Large intestine (tissue), 3 donors: ENCODE data around the gene ABL1. TPM values are rescaled to one million over a fixed set of nuclear protein-coding genes. Genes with fewer than 3 reads are reported as not detected.

ENCODE experiments used
- DNase-seq, 2 donors: peaks; one replicate each; pipeline versions ENCODE4 v3.0.0 to v3.0.0-alpha.2; 2013
- H3K27ac ChIP-seq: one replicate; pipeline ENCODE4 v1.5.1; 2013; ENCODE audit warnings: low read length
- H3K27me3 ChIP-seq: 2 replicates; pipeline ENCODE4 v1.6.1; 2013; ENCODE audit warnings: low read length; ENCODE audit not compliant: control insufficient read depth, insufficient read depth
- H3K36me3 ChIP-seq: 2 replicates; pipeline ENCODE4 v1.6.1; 2013; ENCODE audit warnings: low read length; ENCODE audit not compliant: control insufficient read depth, insufficient read depth
- H3K4me1 ChIP-seq: one replicate; pipeline ENCODE4 v1.6.1; 2013; ENCODE audit warnings: low read length; ENCODE audit not compliant: control insufficient read depth, insufficient read depth
- H3K4me3 ChIP-seq: one replicate; pipeline ENCODE4 v1.5.1; 2013; ENCODE audit warnings: low read length
- H3K9me3 ChIP-seq: one replicate; pipeline ENCODE4 v1.6.1; 2013; ENCODE audit warnings: mild to moderate bottlenecking, low read depth, low read length, moderate library complexity; ENCODE audit not compliant: control insufficient read depth
- WGBS: methylation state at CpG from one replicate; pipeline ENCODE4 v1.1.5; 2013; ENCODE audit warnings: low lambda C conversion rate; ENCODE audit not compliant: insufficient coverage; 5-methylcytosine and 5-hydroxymethylcytosine counted together
- polyA plus RNA-seq: library from polyadenylated mRNA; unstranded; fragments of 120-200 nt; gene quantifications from one replicate; pipeline ENCODE4 v1.2.1, GENCODE V29; 2013

ABL1 gene
- polyA plus RNA-seq, 1 donor: 50.9 TPM

DNA sequence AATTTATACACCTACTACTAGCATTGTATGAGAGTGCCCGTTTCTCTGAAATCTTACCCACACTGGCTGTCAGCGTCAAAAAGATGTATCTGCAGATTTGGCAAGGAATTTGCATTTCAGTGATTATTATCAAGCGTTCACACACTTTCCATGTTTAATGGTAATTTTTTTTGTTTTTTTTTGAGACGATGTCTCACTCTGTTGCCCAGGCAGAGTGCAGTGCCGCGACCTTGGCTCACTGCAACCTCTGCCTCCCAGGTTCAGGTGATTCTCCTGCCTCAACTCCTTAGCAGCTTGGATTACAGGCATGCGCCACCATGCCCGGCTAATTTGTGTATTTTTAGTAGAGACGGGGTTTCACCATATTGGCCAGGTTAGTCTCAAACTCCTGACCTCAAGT lies 14.3 kb downstream of the ABL1 start:
- H3K4me3 ChIP-seq: no peak overlapping the region
- H3K27me3 ChIP-seq: no peaks in the 10 kb centered on the region
- H3K27ac ChIP-seq: no peak overlapping the region
- DNase-seq: no peak
- 73% methylated on average over 2 of the region's 9 CpGs for WGBS
- no peaks in the 10 kb centered on the region for H3K9me3 ChIP-seq
- H3K36me3 ChIP-seq: peaks cover 5% of the 10 kb centered on the region
- peaks cover 7% of the 10 kb centered on the region for H3K4me1 ChIP-seq

DNA sequence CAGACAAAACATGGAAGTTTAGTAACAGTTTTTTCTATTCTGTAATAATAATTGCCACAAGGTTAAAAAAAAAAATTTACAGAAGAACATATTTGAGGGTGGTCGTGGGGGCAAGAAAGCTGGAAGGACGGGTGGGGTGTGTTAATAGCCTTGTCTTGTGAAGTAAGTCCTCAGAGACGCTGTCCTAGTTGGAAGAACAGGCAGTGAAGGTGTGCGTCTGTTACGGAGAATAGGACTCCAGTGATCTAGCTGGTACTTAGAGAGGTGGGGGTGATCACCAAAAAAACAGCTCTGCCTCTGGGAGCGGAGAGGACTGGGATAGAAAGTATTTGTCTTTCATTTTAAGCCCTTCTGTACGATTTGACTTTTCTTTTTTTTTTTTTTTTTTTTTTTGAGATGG lies 17.7 kb downstream of the ABL1 start:
- Histone ChIP-seq H3K27me3 (no peaks in the 10 kb centered on the region), H3K9me3 (no peaks in the 10 kb centered on the region), H3K4me3 (no peak overlapping the region), H3K36me3 (peaks cover 28% of the 10 kb centered on the region), H3K4me1 (peaks cover 2% of the 10 kb centered on the region), H3K27ac (no peak overlapping the region)
- WGBS: no CpG with 5 or more reads among the region's 7 CpGs
- DNase-seq: no peak

DNA sequence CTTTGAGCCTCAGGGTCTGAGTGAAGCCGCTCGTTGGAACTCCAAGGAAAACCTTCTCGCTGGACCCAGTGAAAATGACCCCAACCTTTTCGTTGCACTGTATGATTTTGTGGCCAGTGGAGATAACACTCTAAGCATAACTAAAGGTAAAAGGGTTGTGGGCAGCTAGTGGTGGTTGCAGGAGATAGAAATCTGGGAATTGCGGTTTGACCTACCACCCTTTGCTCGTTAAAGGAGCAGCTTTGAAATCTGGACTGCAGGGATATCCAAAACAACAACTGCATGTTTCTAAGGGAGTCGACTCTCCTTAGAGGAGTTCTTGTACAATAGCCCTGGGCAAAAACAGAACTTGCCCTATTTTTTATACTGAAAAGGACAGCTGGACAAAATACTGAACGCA lies 19.0 kb downstream of the ABL1 start:
- H3K27ac ChIP-seq: no peak overlapping the region
- H3K27me3 ChIP-seq: no peaks in the 10 kb centered on the region
- no peaks in the 10 kb centered on the region for H3K9me3 ChIP-seq
- no peaks in the 10 kb centered on the region for H3K4me1 ChIP-seq
- 80% methylated on average over 1 of the region's 8 CpGs for WGBS
- H3K36me3 ChIP-seq: peaks cover 40% of the 10 kb centered on the region
- DNase-seq: no peak
- no peak overlapping the region for H3K4me3 ChIP-seq

DNA sequence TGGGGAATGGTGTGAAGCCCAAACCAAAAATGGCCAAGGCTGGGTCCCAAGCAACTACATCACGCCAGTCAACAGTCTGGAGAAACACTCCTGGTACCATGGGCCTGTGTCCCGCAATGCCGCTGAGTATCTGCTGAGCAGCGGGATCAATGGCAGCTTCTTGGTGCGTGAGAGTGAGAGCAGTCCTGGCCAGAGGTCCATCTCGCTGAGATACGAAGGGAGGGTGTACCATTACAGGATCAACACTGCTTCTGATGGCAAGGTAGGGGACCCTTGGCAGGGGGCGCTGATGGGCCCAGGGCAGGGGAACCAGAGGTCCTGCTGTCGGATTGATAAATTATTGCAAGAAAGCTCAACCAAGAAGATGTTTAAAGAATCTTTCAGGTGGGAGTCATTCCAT lies 19.8 kb downstream of the ABL1 start:
- no peak for DNase-seq
- Histone ChIP-seq H3K9me3 (no peaks in the 10 kb centered on the region), H3K4me3 (no peak overlapping the region), H3K4me1 (no peaks in the 10 kb centered on the region), H3K36me3 (peaks cover 41% of the 10 kb centered on the region), H3K27me3 (no peaks in the 10 kb centered on the region), H3K27ac (no peak overlapping the region)
- WGBS: no CpG with 5 or more reads among the region's 9 CpGs

DNA sequence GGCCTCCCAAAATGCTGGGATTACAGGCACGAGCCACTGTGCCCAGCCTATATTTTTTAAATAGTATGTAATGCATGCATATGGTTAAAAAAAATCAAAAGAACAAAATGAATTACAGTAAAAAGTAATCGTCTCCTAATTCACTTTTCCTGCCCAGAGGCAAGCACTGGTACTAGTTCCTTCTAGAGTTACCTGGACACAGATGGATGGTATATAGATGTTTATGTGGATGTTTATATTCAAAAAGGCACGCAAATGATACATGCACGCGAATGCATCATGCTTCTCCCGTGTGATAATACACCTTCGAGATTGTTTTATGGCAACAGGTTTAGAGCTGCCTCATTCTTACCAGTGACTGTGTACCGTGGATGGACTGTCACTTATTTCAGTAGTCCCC lies 21.4 kb downstream of the ABL1 start:
- no peaks in the 10 kb centered on the region for H3K9me3 ChIP-seq
- H3K4me3 ChIP-seq: no peak overlapping the region
- H3K4me1 ChIP-seq: peaks cover 12% of the 10 kb centered on the region
- no peak for DNase-seq
- H3K36me3 ChIP-seq: peaks cover 54% of the 10 kb centered on the region
- no peak overlapping the region for H3K27ac ChIP-seq
- WGBS: 93% methylated on average over 2 of the region's 8 CpGs
- H3K27me3 ChIP-seq: no peaks in the 10 kb centered on the region

DNA sequence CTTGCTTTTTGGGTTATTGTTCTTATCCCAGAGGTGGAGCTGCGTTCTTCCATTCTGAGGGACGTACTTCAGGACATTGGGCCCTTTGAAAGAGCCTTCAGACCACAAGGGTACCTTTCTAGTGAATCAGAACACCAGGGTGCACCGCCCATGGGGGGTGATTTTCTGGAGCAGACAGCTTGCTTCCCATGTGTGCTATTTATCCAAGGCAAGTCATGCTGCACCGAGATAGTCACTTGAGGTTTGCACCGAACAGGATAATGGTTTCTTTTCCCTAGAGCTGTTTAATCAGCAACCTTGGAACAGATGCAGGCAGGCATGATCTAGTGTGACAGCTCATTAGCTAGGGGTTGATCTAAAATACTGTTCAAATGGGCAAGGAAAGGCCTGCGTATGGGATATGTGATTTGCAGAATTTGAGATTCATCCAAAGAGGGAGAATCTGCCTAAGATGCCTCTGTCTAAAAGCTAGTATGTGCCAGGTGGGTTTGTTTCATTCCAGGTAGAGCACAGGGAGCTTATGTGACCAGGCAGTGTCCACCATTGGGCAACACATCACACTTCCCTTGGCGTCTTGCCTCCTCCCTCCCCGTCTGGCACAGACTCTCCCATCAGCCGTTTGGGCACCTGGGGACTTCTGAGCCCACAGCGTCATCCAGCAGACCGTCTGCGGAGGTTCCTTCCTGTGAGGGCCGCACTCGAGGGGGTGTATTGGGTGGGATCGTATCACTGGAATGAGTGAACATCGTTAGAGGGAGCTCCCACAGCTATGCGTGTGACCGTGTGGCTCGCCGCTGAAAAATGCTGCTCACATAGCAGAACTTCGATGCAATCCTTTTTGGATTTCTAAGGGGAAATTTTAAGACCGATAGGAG lies 23.0 kb downstream of the ABL1 start:
- no peaks in the 10 kb centered on the region for H3K27me3 ChIP-seq
- H3K9me3 ChIP-seq: no peaks in the 10 kb centered on the region
- H3K27ac ChIP-seq: no peak overlapping the region
- WGBS: no CpG with 5 or more reads among the region's 22 CpGs
- H3K36me3 ChIP-seq: peaks cover 69% of the 10 kb centered on the region
- H3K4me3 ChIP-seq: no peak overlapping the region
- DNase-seq: no peak
- peaks cover 21% of the 10 kb centered on the region for H3K4me1 ChIP-seq

DNA sequence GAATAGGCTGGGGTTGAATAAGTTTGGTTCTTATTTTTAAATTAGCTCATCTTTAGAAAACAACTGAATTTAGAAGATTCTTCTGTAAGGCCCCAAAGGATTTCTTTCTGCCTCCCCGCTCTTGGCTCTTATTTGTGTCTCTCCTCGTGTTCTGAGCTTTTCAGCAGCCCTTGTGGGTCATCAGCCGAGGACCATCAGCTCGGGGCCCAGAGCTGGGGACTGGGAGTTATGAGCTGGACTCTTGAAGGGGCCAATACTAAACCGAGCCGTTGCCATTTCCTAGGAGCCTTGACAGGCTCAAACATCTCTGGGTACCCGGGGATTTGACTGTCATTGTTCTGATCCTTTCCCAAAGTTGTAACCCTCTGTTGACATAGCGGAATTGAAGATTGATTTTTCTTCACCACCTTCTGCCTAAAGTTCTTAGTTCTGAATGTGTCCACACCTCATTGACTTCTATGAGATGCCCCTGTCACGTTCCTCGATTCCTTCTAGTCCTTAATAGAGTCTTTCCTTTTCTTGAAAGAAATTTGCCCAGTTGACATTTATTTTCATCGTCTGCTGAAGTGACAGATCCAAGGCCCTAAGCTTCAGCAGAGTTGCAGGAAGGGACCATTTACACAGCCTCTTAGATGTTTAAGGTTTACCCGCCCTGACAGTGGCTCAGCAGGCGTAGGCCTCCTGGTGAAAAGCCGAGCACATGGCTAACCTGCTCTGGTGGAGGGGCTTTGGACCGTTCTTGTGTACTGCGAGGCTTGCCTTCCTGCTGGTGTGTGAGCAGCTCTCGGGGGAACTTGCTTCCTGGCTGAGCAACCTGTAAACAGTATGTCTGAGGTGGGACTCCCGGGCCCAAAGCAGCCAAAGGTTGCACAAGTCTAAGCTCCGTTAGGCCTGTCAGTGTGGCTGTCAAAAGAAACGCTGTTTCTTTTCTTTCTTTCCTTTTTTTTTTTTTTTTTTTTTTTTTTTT lies 24.0 kb downstream of the ABL1 start:
- Histone ChIP-seq H3K4me1 (peaks cover 29% of the 10 kb centered on the region), H3K27me3 (no peaks in the 10 kb centered on the region), H3K36me3 (peaks cover 73% of the 10 kb centered on the region), H3K27ac (no peak overlapping the region), H3K9me3 (no peaks in the 10 kb centered on the region), H3K4me3 (no peak overlapping the region)
- 100% methylated on average over 1 of the region's 20 CpGs for WGBS
- no peak for DNase-seq

DNA sequence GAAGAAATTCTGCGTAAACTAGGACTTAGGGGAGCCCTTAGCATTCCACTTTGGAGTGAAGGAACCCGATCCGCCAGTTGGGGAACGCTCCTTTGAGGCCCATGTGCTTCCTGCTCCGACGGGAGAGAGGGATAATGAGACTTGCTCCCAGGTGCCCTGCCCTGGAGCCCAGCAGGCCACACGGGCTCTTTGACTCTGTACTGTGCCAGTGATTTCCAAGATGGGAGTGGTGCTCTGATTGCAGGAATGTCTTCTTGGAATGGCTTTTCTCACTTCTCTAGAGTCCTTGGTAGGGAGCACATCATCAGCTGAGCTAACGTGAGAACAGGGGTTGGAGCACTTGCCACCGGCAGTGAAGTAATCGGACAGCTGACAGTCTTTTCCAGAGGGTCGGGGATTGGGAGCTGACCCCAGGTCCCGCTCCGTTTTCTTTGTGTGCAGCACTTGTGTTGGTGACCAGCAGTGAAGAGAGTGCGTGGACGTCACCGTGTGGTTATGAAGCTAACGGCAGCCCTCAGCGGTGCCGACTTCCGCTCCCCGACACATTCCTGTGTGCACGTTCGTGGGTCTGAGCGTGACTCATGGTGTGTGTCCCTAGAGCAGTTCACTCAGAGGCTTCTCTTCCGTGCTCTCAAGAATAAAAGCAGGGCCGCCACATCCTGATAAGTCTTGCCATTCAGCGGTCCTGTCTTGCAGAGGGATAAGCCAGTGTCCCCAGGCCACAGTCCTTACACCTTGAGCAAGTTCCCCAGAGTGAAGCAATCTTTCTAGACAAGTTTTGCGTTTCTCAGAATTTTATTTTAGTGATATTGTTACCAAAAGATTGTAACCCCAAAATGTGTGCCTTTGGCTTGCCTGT lies 25.6 kb downstream of the ABL1 start:
- peaks cover 29% of the 10 kb centered on the region for H3K4me1 ChIP-seq
- peak overlapping the region; percentile 35 for H3K27ac ChIP-seq
- H3K36me3 ChIP-seq: peaks cover 70% of the 10 kb centered on the region
- WGBS: no CpG with 5 or more reads among the region's 28 CpGs
- H3K27me3 ChIP-seq: no peaks in the 10 kb centered on the region
- no peak overlapping the region for H3K4me3 ChIP-seq
- peak; percentile 77 to 81 for DNase-seq
- no peaks in the 10 kb centered on the region for H3K9me3 ChIP-seq

DNA sequence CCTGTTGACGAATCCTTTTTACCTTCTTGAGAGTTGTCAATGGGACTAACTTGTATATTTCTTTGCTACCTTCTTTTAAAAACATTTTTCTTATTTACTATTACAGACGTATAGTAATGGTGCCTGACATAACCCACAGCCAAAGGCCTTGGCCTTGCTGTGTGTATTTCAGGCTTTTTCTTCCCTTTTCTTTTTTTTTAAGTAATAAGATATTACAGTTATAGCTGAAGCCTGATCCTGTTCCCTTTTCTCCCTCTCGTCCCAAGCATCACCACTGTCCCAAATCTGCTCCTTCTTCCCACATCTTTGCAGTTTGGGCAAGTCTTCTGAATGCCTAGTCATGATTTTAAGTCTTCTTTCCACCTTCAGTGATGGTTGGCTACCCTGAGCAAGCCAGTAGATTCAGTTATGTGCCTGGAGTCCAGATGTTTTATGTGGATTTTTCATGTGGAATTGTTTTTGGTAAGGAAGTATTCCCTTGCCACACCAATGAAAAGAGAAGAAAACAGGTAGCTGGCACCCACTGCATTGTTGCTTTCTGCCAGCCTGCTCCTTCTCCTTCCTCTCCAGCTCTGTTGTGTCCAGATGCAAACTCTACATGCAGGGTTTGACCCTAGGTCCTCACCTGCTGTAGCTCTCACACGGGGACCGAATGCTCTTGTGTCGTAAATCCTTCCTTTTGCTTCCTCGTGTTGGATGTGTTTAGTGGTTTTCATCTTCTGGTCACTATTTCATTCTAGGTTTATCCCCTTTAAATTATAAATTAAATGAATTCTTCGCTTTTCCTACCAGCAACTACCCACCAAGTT lies 26.5 kb downstream of the ABL1 start:
- Histone ChIP-seq H3K36me3 (peaks cover 66% of the 10 kb centered on the region), H3K4me3 (no peak overlapping the region), H3K4me1 (peaks cover 29% of the 10 kb centered on the region), H3K9me3 (no peaks in the 10 kb centered on the region), H3K27me3 (no peaks in the 10 kb centered on the region), H3K27ac (no peak overlapping the region)
- WGBS: 75% methylated on average over 3 of the region's 8 CpGs
- no peak for DNase-seq
